ACC112 (cell line): Measurements from ENCODE around the gene PUM1.
"Not testable (repeated sequence)": the region's sequence is repeated elsewhere in the genome, so short reads cannot be mapped to it uniquely, and the experiment has no call there.

Source experiments
- H2AFZ ChIP-seq: fragments of 200-600 bp; sonication (generic); one replicate; pipeline ENCODE4 v1.6.0; 2017; ENCODE audit warnings: antibody characterized with exemption, low read length; ENCODE audit not compliant: unreplicated experiment
- H3K27ac ChIP-seq: fragments of 200-600 bp; sonication (generic); 2 replicates; pipeline ENCODE4 v1.5.1; 2014; ENCODE audit warnings: low read depth, mild to moderate bottlenecking, antibody characterized with exemption, low read length, moderate library complexity
- H3K27me3 ChIP-seq: fragments of 200-600 bp; sonication (generic); 2 replicates; pipeline ENCODE4 v1.6.1; 2014; ENCODE audit warnings: mild to moderate bottlenecking, antibody characterized with exemption, low read length, moderate library complexity, mixed read lengths; ENCODE audit not compliant: insufficient read depth
- H3K36me3 ChIP-seq: fragments of 200-600 bp; sonication (generic); 2 replicates; pipeline ENCODE4 v1.6.1; 2016; ENCODE audit warnings: mild to moderate bottlenecking, antibody characterized with exemption, low read length, moderate library complexity, mixed read lengths; ENCODE audit not compliant: insufficient read depth
- H3K4me1 ChIP-seq: fragments of 200-600 bp; sonication (generic); one replicate; pipeline ENCODE4 v1.6.1; 2016; ENCODE audit warnings: low read length, mixed read lengths; ENCODE audit not compliant: insufficient read depth, unreplicated experiment, control insufficient read depth
- H3K4me3 ChIP-seq: fragments of 200-600 bp; sonication (generic); 2 replicates; pipeline ENCODE4 v1.5.1; 2014; ENCODE audit warnings: mild to moderate bottlenecking, low read depth, low read length
- H3K79me2 ChIP-seq: fragments of 200-600 bp; sonication (generic); one replicate; pipeline ENCODE4 v1.6.0; 2016; ENCODE audit warnings: low read length; ENCODE audit not compliant: control insufficient read depth, unreplicated experiment, insufficient read depth

PUM1 gene

GRCh38 chr1:30965924-30966599 is 99.5 kb downstream of the PUM1 start:
- Histone ChIP-seq H3K79me2 (peaks cover 63% of the 10 kb centered on the region), H2AFZ (no peak overlapping the region), H3K4me1 (peaks cover 33% of the 10 kb centered on the region), H3K4me3 (no peak overlapping the region), H3K36me3 (peaks cover 56% of the 10 kb centered on the region), H3K27ac (peak overlapping the region; percentile 56), H3K27me3 (no peaks in the 10 kb centered on the region)

GRCh38 chr1:30964706-30965105 is 100.8 kb downstream of the PUM1 start:
- peaks cover 63% of the 10 kb centered on the region for H3K36me3 ChIP-seq
- no peak overlapping the region for H3K4me3 ChIP-seq
- H3K79me2 ChIP-seq, result peaks cover 62% of the 10 kb centered on the region
- no peaks in the 10 kb centered on the region for H3K27me3 ChIP-seq
- no peak overlapping the region for H2AFZ ChIP-seq
- H3K27ac ChIP-seq, result no peak overlapping the region
- H3K4me1 ChIP-seq, result peaks cover 33% of the 10 kb centered on the region

GRCh38 chr1:30962609-30963508 is 102.7 kb downstream of the PUM1 start:
- no peaks in the 10 kb centered on the region for H3K27me3 ChIP-seq
- peaks cover 23% of the 10 kb centered on the region for H3K4me1 ChIP-seq
- H3K36me3 ChIP-seq, result peaks cover 63% of the 10 kb centered on the region
- H3K4me3 ChIP-seq, result no peak overlapping the region
- H3K79me2 ChIP-seq, result peaks cover 63% of the 10 kb centered on the region
- no peak overlapping the region for H3K27ac ChIP-seq
- no peak overlapping the region for H2AFZ ChIP-seq

GRCh38 chr1:30957560-30958222 is 107.8 kb downstream of the PUM1 start:
- peaks cover 46% of the 10 kb centered on the region for H3K36me3 ChIP-seq
- H3K4me1 ChIP-seq, result peaks cover 23% of the 10 kb centered on the region
- no peak overlapping the region for H3K4me3 ChIP-seq
- H2AFZ ChIP-seq, result no peak overlapping the region
- H3K79me2 ChIP-seq, result peaks cover 56% of the 10 kb centered on the region
- H3K27ac ChIP-seq, result 0 out of 2 replicates have a peak overlapping the region, but pooled peaks have one; percentile 15
- no peaks in the 10 kb centered on the region for H3K27me3 ChIP-seq

GRCh38 chr1:30955448-30956015 is 110.0 kb downstream of the PUM1 start:
- peaks cover 54% of the 10 kb centered on the region for H3K79me2 ChIP-seq
- no peaks in the 10 kb centered on the region for H3K27me3 ChIP-seq
- peaks cover 23% of the 10 kb centered on the region for H3K4me1 ChIP-seq
- no peak overlapping the region for H3K4me3 ChIP-seq
- peak overlapping the region; percentile 66 for H3K27ac ChIP-seq
- no peak overlapping the region for H2AFZ ChIP-seq
- peaks cover 57% of the 10 kb centered on the region for H3K36me3 ChIP-seq

- Histone ChIP-seq H3K27ac (no peak overlapping the region), H3K4me1 (peaks cover 23% of the 10 kb centered on the region), H3K27me3 (no peaks in the 10 kb centered on the region), H3K79me2 (peaks cover 42% of the 10 kb centered on the region), H3K4me3 (no peak overlapping the region), H3K36me3 (peaks cover 54% of the 10 kb centered on the region), H2AFZ (no peak overlapping the region)
These were observed 111.8 kb downstream of the PUM1 start for GRCh38 chr1:30953685-30954084.

- H3K27ac ChIP-seq, result no peak overlapping the region
- H3K4me1 ChIP-seq, result peaks cover 15% of the 10 kb centered on the region
- no peak overlapping the region for H2AFZ ChIP-seq
- H3K27me3 ChIP-seq, result no peaks in the 10 kb centered on the region
- H3K79me2 ChIP-seq, result peaks cover 43% of the 10 kb centered on the region
- H3K36me3 ChIP-seq, result peaks cover 53% of the 10 kb centered on the region
- H3K4me3 ChIP-seq, result no peak overlapping the region
These were observed 113.4 kb downstream of the PUM1 start for GRCh38 chr1:30952098-30952497.

- Histone ChIP-seq H3K4me1 (peaks cover 3% of the 10 kb centered on the region), H3K4me3 (no peak overlapping the region), H3K27me3 (no peaks in the 10 kb centered on the region), H3K79me2 (peaks cover 42% of the 10 kb centered on the region), H3K27ac (no peak overlapping the region), H3K36me3 (peaks cover 53% of the 10 kb centered on the region), H2AFZ (no peak overlapping the region)
These were observed 114.8 kb downstream of the PUM1 start for GRCh38 chr1:30950700-30951099.

- no peak overlapping the region for H3K27ac ChIP-seq
- H3K4me1 ChIP-seq, result no peaks in the 10 kb centered on the region
- peaks cover 58% of the 10 kb centered on the region for H3K36me3 ChIP-seq
- no peak overlapping the region for H2AFZ ChIP-seq
- H3K27me3 ChIP-seq, result no peaks in the 10 kb centered on the region
- H3K4me3 ChIP-seq, result no peak overlapping the region
- H3K79me2 ChIP-seq, result peaks cover 46% of the 10 kb centered on the region
These were observed 115.5 kb downstream of the PUM1 start for GRCh38 chr1:30950053-30950452.

GRCh38 chr1:30949487-30949838 is 116.1 kb downstream of the PUM1 start:
- peaks cover 44% of the 10 kb centered on the region for H3K79me2 ChIP-seq
- not testable (repeated sequence) for H3K27ac ChIP-seq
- H3K36me3 ChIP-seq, result peaks cover 60% of the 10 kb centered on the region

More at GRCh38 chr1:30949487-30949838, 116.1 kb downstream of the PUM1 start:
- not testable (repeated sequence) for H3K27me3 ChIP-seq, H2AFZ ChIP-seq, H3K4me3 ChIP-seq, H3K4me1 ChIP-seq
